Endodermal cell (in vitro differentiated cells): Measurements from ENCODE around the gene CDC42SE2. TPM values are rescaled to one million over a fixed set of nuclear protein-coding genes. Genes with fewer than 3 reads are reported as not detected.

Source experiments
- DNase-seq: peaks from one replicate; pipeline ENCODE4 v3.0.0-alpha.2; 2017
- H3K27ac ChIP-seq: 2 replicates; pipeline ENCODE4 v1.5.1; 2013; ENCODE audit warnings: mild to moderate bottlenecking, low read depth, low read length, moderate library complexity
- H3K27me3 ChIP-seq: 2 replicates; pipeline ENCODE4 v1.6.1; 2013; ENCODE audit warnings: mild to moderate bottlenecking, low read length, moderate library complexity; ENCODE audit not compliant: insufficient read depth, control insufficient read depth, poor library complexity, severe bottlenecking
- H3K36me3 ChIP-seq: 2 replicates; pipeline ENCODE4 v1.7.0; 2013; ENCODE audit warnings: mild to moderate bottlenecking, low read length, moderate library complexity; ENCODE audit not compliant: control insufficient read depth, insufficient read depth
- H3K4me1 ChIP-seq: one replicate; pipeline ENCODE4 v1.7.0; 2013; ENCODE audit warnings: low read length; ENCODE audit not compliant: control insufficient read depth, insufficient read depth
- H3K4me3 ChIP-seq: 2 replicates; pipeline ENCODE4 v1.5.1; 2013; ENCODE audit warnings: mild to moderate bottlenecking, low read length, moderate library complexity
- H3K9ac ChIP-seq: 2 replicates; pipeline ENCODE4 v1.6.1; 2013; ENCODE audit warnings: mild to moderate bottlenecking, low read length, moderate library complexity; ENCODE audit not compliant: poor library complexity, severe bottlenecking; ENCODE audit errors: extremely low read depth
- H3K9me3 ChIP-seq: 2 replicates; pipeline ENCODE4 v1.6.1; 2013; ENCODE audit warnings: mild to moderate bottlenecking, low read length, moderate library complexity; ENCODE audit not compliant: control insufficient read depth
- H3K27ac Mint-ChIP-seq: 2 replicates; pipeline ENCODE4 v1.8.0; 2020; ENCODE audit warnings: mixed read lengths
- H3K27me3 Mint-ChIP-seq: 2 replicates; pipeline ENCODE4 v1.8.0; 2021; ENCODE audit warnings: mild to moderate bottlenecking, mixed read lengths; ENCODE audit not compliant: insufficient read depth
- H3K36me3 Mint-ChIP-seq: 2 replicates; pipeline ENCODE4 v1.8.0; 2020; ENCODE audit warnings: low read depth, mixed read lengths
- H3K4me1 Mint-ChIP-seq: 2 replicates; pipeline ENCODE4 v1.8.0; 2020; ENCODE audit warnings: mixed read lengths
- H3K4me3 Mint-ChIP-seq: 2 replicates; pipeline ENCODE4 v1.8.0; 2020; ENCODE audit warnings: mild to moderate bottlenecking, moderate library complexity, mixed read lengths
- H3K9me3 Mint-ChIP-seq: 2 replicates; pipeline ENCODE4 v1.8.0; 2020; ENCODE audit warnings: mild to moderate bottlenecking, mixed read lengths
- CTCF ChIP-seq: fragments of 200-600 bp; sonication (generic); conservative IDR thresholded peaks from 2 replicates; pipeline ENCODE4 v1.5.0; 2021; ENCODE audit warnings: antibody characterized with exemption, mild to moderate bottlenecking
- WGBS, 2 experiments: methylation state at CpG; one replicate each; pipeline versions ENCODE4 v1.1.5 to v1.1.7; 2013; ENCODE audit warnings: missing lambda C conversion rate in 2 of 2, mixed read lengths in 1 of 2; ENCODE audit not compliant: insufficient coverage in 1 of 2, insufficient read length in 1 of 2; 5-methylcytosine and 5-hydroxymethylcytosine counted together
- total RNA-seq, 2 donors: library from RNA; stranded (reverse); fragmentation: NEBNext Ultra II Directional in 1 of 2; extraction: Animal tissue kit (Norgen Biotek cat#: 25700) in 1 of 2; gene quantifications; 2 replicates in 1 of 2; 3 replicates in 1 of 2; pipeline ENCODE4 v1.2.1, GENCODE V29; 2021

CDC42SE2 gene
- total RNA-seq, 2 donors from 2014 or later: 28.6 to 36.4 TPM

GRCh38 chr5:131417240-131417869 is 153.5 kb downstream of the CDC42SE2 start:
- H3K4me3 Mint-ChIP-seq: no peak overlapping the region
- H3K27ac ChIP-seq: no peak overlapping the region
- H3K27me3 ChIP-seq: no peaks in the 10 kb centered on the region
- peaks cover 22% of the 10 kb centered on the region for H3K36me3 ChIP-seq
- H3K27ac Mint-ChIP-seq: no peak overlapping the region
- H3K4me3 ChIP-seq: no peak overlapping the region
- peak; percentile 90 for TF ChIP-seq CTCF
- 2 to 13% methylated on average over 3 to 6 of the region's 7 CpGs for WGBS, 2 experiments
- H3K9ac ChIP-seq: no peak overlapping the region
- H3K4me1 ChIP-seq: no peaks in the 10 kb centered on the region
- peak; percentile 91 for DNase-seq
- H3K4me1 Mint-ChIP-seq: peaks cover 1% of the 10 kb centered on the region
- no peaks in the 10 kb centered on the region for H3K9me3 Mint-ChIP-seq
- H3K27me3 Mint-ChIP-seq: no peaks in the 10 kb centered on the region
- peaks cover 21% of the 10 kb centered on the region for H3K36me3 Mint-ChIP-seq
- H3K9me3 ChIP-seq: no peaks in the 10 kb centered on the region

DNA sequence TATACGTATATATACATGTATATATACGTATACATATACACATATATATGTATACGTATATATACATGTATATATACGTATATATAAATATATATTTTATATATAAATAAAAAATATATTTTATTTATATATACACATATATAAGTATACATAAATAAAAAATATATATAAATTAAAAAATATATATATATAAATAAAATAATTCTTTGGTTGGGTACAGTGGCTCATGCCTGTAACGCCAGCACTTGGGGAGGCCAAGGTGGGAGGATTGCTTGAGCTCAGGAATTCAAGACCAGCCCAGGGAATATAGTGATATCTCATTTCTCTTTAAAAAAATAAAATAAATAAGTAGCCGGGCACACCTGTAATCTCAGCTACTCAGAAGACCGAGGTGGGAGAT is 155.0 kb downstream of the CDC42SE2 start:
- Histone ChIP-seq H3K27me3 (no peaks in the 10 kb centered on the region), H3K36me3 (peaks cover 15% of the 10 kb centered on the region), H3K4me1 (no peaks in the 10 kb centered on the region), H3K4me3 (no peak overlapping the region), H3K9me3 (no peaks in the 10 kb centered on the region), H3K27ac (no peak overlapping the region), H3K9ac (no peak overlapping the region)
- Mint-ChIP-seq H3K27me3 (no peaks in the 10 kb centered on the region), H3K27ac (no peak overlapping the region), H3K4me3 (no peak overlapping the region), H3K36me3 (peaks cover 20% of the 10 kb centered on the region), H3K9me3 (no peaks in the 10 kb centered on the region), H3K4me1 (peaks cover 1% of the 10 kb centered on the region)
- DNase-seq: no peak
- WGBS, 2 experiments: 90 to 100% methylated on average over 2 to 3 of the region's 7 CpGs
- TF ChIP-seq CTCF: no peak

- Mint-ChIP-seq H3K4me1 (peaks cover 1% of the 10 kb centered on the region), H3K27ac (no peak overlapping the region), H3K9me3 (no peaks in the 10 kb centered on the region), H3K27me3 (no peaks in the 10 kb centered on the region), H3K36me3 (peaks cover 16% of the 10 kb centered on the region), H3K4me3 (no peak overlapping the region)
- no peaks in the 10 kb centered on the region for H3K27me3 ChIP-seq
- H3K4me3 ChIP-seq: no peak overlapping the region
- DNase-seq: no peak
- 93 to 98% methylated on average over 4 of the region's 4 CpGs for WGBS, 2 experiments
- peaks cover 18% of the 10 kb centered on the region for H3K36me3 ChIP-seq
- H3K9ac ChIP-seq: no peak overlapping the region
- no peak for TF ChIP-seq CTCF
- H3K9me3 ChIP-seq: no peaks in the 10 kb centered on the region
- no peaks in the 10 kb centered on the region for H3K4me1 ChIP-seq
- no peak overlapping the region for H3K27ac ChIP-seq
Measured at GRCh38 chr5:131419877-131420276, 156.0 kb downstream of the CDC42SE2 start.
